HepG2 (cell line): ENCODE measurements around the gene C19orf33. TPM values are rescaled to one million over a fixed set of nuclear protein-coding genes. Genes with fewer than 3 reads are reported as not detected.

Experiments used
- GATAD1 ChIP-seq: IDR thresholded peaks from 2 replicates; pipeline ENCODE4 v1.6.1; 2016; ENCODE audit warnings: missing genetic modification reagents, missing compliant biosample characterization
- NR2C2 ChIP-seq: sonication (generic); formaldehyde crosslinking; IDR thresholded peaks from 2 replicates; pipeline ENCODE4 v1.4.0; 2020; ENCODE audit warnings: missing genetic modification reagents, mild to moderate bottlenecking, moderate library complexity, borderline replicate concordance
- PRDM10 ChIP-seq: sonication (generic); formaldehyde crosslinking; IDR thresholded peaks from 2 replicates; pipeline ENCODE4 v1.4.0; 2020; ENCODE audit warnings: low read depth, missing genetic modification reagents
- THAP11 ChIP-seq: IDR thresholded peaks from 2 replicates; pipeline ENCODE4 v1.6.1; 2016; ENCODE audit warnings: missing biosample characterization, missing genetic modification reagents
- YY1 ChIP-seq: IDR thresholded peaks from 2 replicates; pipeline ENCODE4 v1.6.1; 2011; ENCODE audit warnings: low read length, low read depth, moderate library complexity, mild to moderate bottlenecking; ENCODE audit not compliant: insufficient read depth, insufficient replicate concordance
- ZNF484 ChIP-seq: sonication (generic); formaldehyde crosslinking; IDR thresholded peaks from 2 replicates; pipeline ENCODE4 v1.5.1; 2020; ENCODE audit warnings: mild to moderate bottlenecking, low read depth, missing genetic modification reagents, borderline replicate concordance
- ZNF678 ChIP-seq: sonication (generic); formaldehyde crosslinking; IDR thresholded peaks from 2 replicates; pipeline ENCODE4 v1.4.0; 2020; ENCODE audit warnings: mild to moderate bottlenecking, missing genetic modification reagents
- polyA plus RNA-seq, 8 experiments: library from polyadenylated mRNA; depleted of rRNA in 3 of 8; stranded (reverse) in 7 of 8; unstranded in 1 of 8; fragments of >200 nt; fragmentation: Illumina TruSeq in 4 of 8; extraction: Trizol in 4 of 8; gene quantifications; 2 replicates each; pipeline versions ENCODE4 v1.2.1 to v1.2.3, GENCODE V29; 2011 to 2016; ENCODE audit warnings: low read depth in 4 of 8, missing spikeins in 1 of 8, mixed read lengths in 1 of 8; ENCODE audit not compliant: insufficient read depth in 1 of 8
- total RNA-seq, 5 experiments: library from RNA; depleted of rRNA; stranded (reverse); fragments of >200 nt; fragmentation: Illumina TruSeq; extraction: Trizol; gene quantifications; 2 replicates each; pipeline ENCODE4 v1.2.3, GENCODE V29; 2016; ENCODE audit warnings: low read depth in 1 of 5

C19orf33 gene
- total and polyA plus RNA-seq, 2 of the 13 experiments (the other 11 are each of a cell fraction or from before 2014, with no cell fraction given), result 2.5 to 3.3 TPM

GRCh38 chr19:38335949-38336637 is 32.0 kb downstream of the C19orf33 start (continued):
- no peak for TF ChIP-seq ZNF484 (CRISPR knock-in tag)
- no peak for TF ChIP-seq GATAD1 (CRISPR knock-in tag)
- TF ChIP-seq PRDM10, result peak; percentile 77
- 0 out of 2 replicates have a peak, but pooled peaks have one; percentile 10 for TF ChIP-seq NR2C2 (CRISPR knock-in tag)
- TF ChIP-seq YY1, result peak; percentile 60
- no peak for TF ChIP-seq ZNF678 (CRISPR knock-in tag)
- 0 out of 2 replicates have a peak, but pooled peaks have one; percentile 33 for TF ChIP-seq THAP11 (CRISPR knock-in tag)
